ENCODE measurements around the gene TMPRSS3.

The TMPRSS3 gene

GRCh38 chr21:42331660-42332059 lies 64.2 kb downstream of the TMPRSS3 start:
- TF ChIP-seq CTCF (IDR thresholded peaks at IDR 0.05) = no peak
- no peak for TF ChIP-seq ZFX (IDR thresholded peaks at IDR 0.05; ENCODE audit: borderline replicate concordance)
- no peak overlapping the region for H3K27ac ChIP-seq

GRCh38 chr21:42330380-42331371 lies 65.2 kb downstream of the TMPRSS3 start:
- H3K27ac ChIP-seq = no peak overlapping the region
- TF ChIP-seq CTCF (IDR thresholded peaks at IDR 0.05) (no peak), ZFX (IDR thresholded peaks at IDR 0.05; ENCODE audit: borderline replicate concordance) (no peak)

- no peak overlapping the region for H3K27ac ChIP-seq
- TF ChIP-seq CTCF (IDR thresholded peaks at IDR 0.05) (no peak), ZFX (IDR thresholded peaks at IDR 0.05; ENCODE audit: borderline replicate concordance) (no peak)
Observed at GRCh38 chr21:42324896-42325295, 71.0 kb downstream of the TMPRSS3 start.

All from 22Rv1 (cell line).